Cerebellar nuclear complex (tissue), 1 donor: Measurements from ENCODE around the gene FAM53B.

Experiments used
- DNase-seq, 2 experiments: peaks; one replicate each; lab custom pipeline; 2025; lab: John Stamatoyannopoulos, UW

Gene FAM53B

GRCh38 chr10:124742413-124743190, 1.6 kb downstream of the FAM53B start:
- DNase-seq = peak; percentile 31 to 59

- no peak for DNase-seq
Observed at GRCh38 chr10:124741922-124742412, 2.2 kb downstream of the FAM53B start.

GRCh38 chr10:124741281-124741921, 2.8 kb downstream of the FAM53B start:
- DNase-seq = peak in 1 of 2 experiments; percentile 71

GRCh38 chr10:124740369-124741280, 3.6 kb downstream of the FAM53B start:
- DNase-seq = no peak

- DNase-seq = no peak
Observed at GRCh38 chr10:124739986-124740368, 4.2 kb downstream of the FAM53B start.

- no peak for DNase-seq
Observed at GRCh38 chr10:124739119-124739921, 4.9 kb downstream of the FAM53B start.

GRCh38 chr10:124738441-124738840, 5.7 kb downstream of the FAM53B start:
- peak; percentile 14 to 44 for DNase-seq

- no peak for DNase-seq
Observed at GRCh38 chr10:124737708-124738107, 6.5 kb downstream of the FAM53B start.

GRCh38 chr10:124737221-124737620, 7.0 kb downstream of the FAM53B start:
- no peak for DNase-seq

- DNase-seq = no peak
Observed at GRCh38 chr10:124736491-124737136, 7.6 kb downstream of the FAM53B start.

- DNase-seq = no peak
Observed at GRCh38 chr10:124735491-124736286, 8.5 kb downstream of the FAM53B start.

- no peak for DNase-seq
Observed at GRCh38 chr10:124734311-124735166, 9.6 kb downstream of the FAM53B start.

GRCh38 chr10:124733571-124734245, 10.5 kb downstream of the FAM53B start:
- no peak for DNase-seq

GRCh38 chr10:124732931-124733570, 11.1 kb downstream of the FAM53B start:
- no peak for DNase-seq

GRCh38 chr10:124731551-124731950, 12.6 kb downstream of the FAM53B start:
- DNase-seq = no peak

- no peak for DNase-seq
Observed at GRCh38 chr10:124730790-124731189, 13.4 kb downstream of the FAM53B start.

GRCh38 chr10:124728830-124729661, 15.1 kb downstream of the FAM53B start:
- no peak for DNase-seq
